DND-41 (cell line): ENCODE measurements around the gene PRAMEF1.

Source experiments
- ATAC-seq: fragments of 200-7000 bp; cut with Tn5 transposase; 3 replicates; pipeline ENCODE4 v1.9.1; 2021; ENCODE audit warnings: low read depth; ENCODE audit not compliant: insufficient read depth
- DNase-seq: peaks from one replicate; pipeline ENCODE4 v3.0.0-alpha.2; 2020
- H2AFZ ChIP-seq: 2 replicates; pipeline ENCODE4 v1.6.0; 2012; ENCODE audit warnings: low read depth, low read length
- H3K27ac ChIP-seq: 2 replicates; pipeline ENCODE4 v1.5.1; 2012; ENCODE audit warnings: low read length, inconsistent platforms
- H3K27me3 ChIP-seq: fragments of 200-600 bp; sonication (generic); 2 replicates; pipeline ENCODE4 v1.6.0; 2012; ENCODE audit warnings: low read length, mild to moderate bottlenecking, inconsistent platforms; ENCODE audit not compliant: insufficient read depth, poor library complexity
- H3K36me3 ChIP-seq: 2 replicates; pipeline ENCODE4 v1.5.1; 2012; ENCODE audit warnings: low read length, inconsistent platforms; ENCODE audit not compliant: insufficient read depth
- H3K4me1 ChIP-seq: 2 replicates; pipeline ENCODE4 v1.5.1; 2012; ENCODE audit warnings: mild to moderate bottlenecking, low read length; ENCODE audit not compliant: insufficient read depth
- H3K4me2 ChIP-seq: 2 replicates; pipeline ENCODE4 v1.6.0; 2012; ENCODE audit warnings: mild to moderate bottlenecking, moderate library complexity, low read length, inconsistent platforms; ENCODE audit not compliant: insufficient read depth
- H3K4me3 ChIP-seq, 2 experiments: fragments of 200-600 bp in 1 of 2; shearing (Covaris generic) in 1 of 2; 2 replicates each; pipeline ENCODE4 v1.5.1; 2012 to 2016; ENCODE audit warnings: inconsistent platforms in 2 of 2, low read length in 2 of 2, mild to moderate bottlenecking in 2 of 2, low read depth in 1 of 2, moderate library complexity in 1 of 2
- H3K79me2 ChIP-seq: 2 replicates; pipeline ENCODE4 v1.6.0; 2012; ENCODE audit warnings: low read length, inconsistent platforms; ENCODE audit not compliant: insufficient read depth
- H3K9ac ChIP-seq: 2 replicates; pipeline ENCODE4 v1.6.0; 2012; ENCODE audit warnings: low read depth, mild to moderate bottlenecking, inconsistent platforms, low read length, moderate library complexity
- H3K9me3 ChIP-seq: 2 replicates; pipeline ENCODE4 v1.5.1; 2012; ENCODE audit warnings: low read length, moderate library complexity, mild to moderate bottlenecking, inconsistent platforms; ENCODE audit not compliant: insufficient read depth, severe bottlenecking
- H4K20me1 ChIP-seq: 2 replicates; pipeline ENCODE4 v1.6.0; 2012; ENCODE audit warnings: low read length; ENCODE audit not compliant: insufficient read depth
- EZH2 ChIP-seq: IDR thresholded peaks from 3 replicates; pipeline ENCODE4 v1.6.1; 2012; ENCODE audit warnings: borderline replicate concordance, low read depth, mild to moderate bottlenecking, moderate library complexity, low read length, inconsistent platforms; ENCODE audit not compliant: severe bottlenecking
- TF ChIP-seq, protein P1 (sequence below): IDR thresholded peaks from 2 replicates; pipeline ENCODE4 v1.5.1; 2012; ENCODE audit warnings: borderline replicate concordance, low read length, moderate library complexity, mild to moderate bottlenecking; ENCODE audit not compliant: poor library complexity, severe bottlenecking; ENCODE audit errors: extremely low read depth

Gene PRAMEF1

DNA sequence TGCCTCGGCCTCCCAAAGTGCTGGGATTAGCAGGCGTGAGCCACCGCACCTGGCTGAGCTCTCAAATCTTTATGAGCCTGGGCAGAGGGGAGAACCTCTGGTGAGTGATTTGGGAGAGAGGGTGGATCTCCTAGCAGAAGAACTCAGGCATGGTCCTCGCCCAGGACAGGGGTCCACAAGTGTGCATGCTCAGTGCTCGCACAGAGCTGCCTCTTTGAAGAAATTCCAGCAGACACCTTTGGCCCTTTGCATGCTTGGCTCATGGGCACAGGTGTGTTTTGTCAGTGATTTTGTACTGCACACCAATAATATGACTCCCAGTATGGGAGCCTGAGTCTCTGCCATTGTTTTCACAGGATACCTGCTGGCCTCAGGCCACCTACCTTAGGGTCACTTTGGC, 29.4 kb upstream of the PRAMEF1 start:
- ATAC-seq (no peak), DNase-seq (no peak)
- Histone ChIP-seq H3K9me3 (no peaks in the 10 kb centered on the region), H3K4me2 (no peak overlapping the region), H4K20me1 (no peaks in the 10 kb centered on the region), H3K4me1 (no peaks in the 10 kb centered on the region), H3K36me3 (no peaks in the 10 kb centered on the region), H3K9ac (no peak overlapping the region), H3K27ac (no peak overlapping the region), H2AFZ (no peak overlapping the region), H3K27me3 (no peaks in the 10 kb centered on the region), H3K79me2 (no peaks in the 10 kb centered on the region), H3K4me3 (no peak overlapping the region)
- no peak for TF ChIP-seq EZH2
- TF ChIP-seq, protein P1, sequence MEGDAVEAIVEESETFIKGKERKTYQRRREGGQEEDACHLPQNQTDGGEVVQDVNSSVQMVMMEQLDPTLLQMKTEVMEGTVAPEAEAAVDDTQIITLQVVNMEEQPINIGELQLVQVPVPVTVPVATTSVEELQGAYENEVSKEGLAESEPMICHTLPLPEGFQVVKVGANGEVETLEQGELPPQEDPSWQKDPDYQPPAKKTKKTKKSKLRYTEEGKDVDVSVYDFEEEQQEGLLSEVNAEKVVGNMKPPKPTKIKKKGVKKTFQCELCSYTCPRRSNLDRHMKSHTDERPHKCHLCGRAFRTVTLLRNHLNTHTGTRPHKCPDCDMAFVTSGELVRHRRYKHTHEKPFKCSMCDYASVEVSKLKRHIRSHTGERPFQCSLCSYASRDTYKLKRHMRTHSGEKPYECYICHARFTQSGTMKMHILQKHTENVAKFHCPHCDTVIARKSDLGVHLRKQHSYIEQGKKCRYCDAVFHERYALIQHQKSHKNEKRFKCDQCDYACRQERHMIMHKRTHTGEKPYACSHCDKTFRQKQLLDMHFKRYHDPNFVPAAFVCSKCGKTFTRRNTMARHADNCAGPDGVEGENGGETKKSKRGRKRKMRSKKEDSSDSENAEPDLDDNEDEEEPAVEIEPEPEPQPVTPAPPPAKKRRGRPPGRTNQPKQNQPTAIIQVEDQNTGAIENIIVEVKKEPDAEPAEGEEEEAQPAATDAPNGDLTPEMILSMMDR = no peak

DNA sequence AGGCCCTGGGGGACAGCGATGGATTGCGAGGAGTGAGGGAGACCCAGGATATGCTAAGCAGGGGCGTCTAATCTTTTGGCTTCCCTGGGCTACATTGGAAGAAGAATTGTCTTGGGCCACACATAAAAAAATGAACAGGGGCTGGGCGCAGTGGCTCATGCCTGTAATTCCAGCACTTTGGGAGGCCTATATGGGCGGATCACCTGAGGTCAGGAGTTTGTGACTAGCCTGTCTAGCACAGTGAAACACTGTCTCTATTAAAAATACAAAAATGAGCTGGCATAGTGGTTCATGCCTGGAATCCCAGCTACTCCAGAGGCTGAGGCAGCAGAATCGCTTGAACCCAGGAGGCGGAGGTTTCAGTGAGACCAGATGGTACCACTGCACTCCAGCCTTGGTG, 28.4 kb upstream of the PRAMEF1 start:
- H3K27ac ChIP-seq = no peak overlapping the region
- no peak for TF ChIP-seq EZH2
- TF ChIP-seq, protein P1 = no peak
- H3K79me2 ChIP-seq = no peaks in the 10 kb centered on the region
- no peaks in the 10 kb centered on the region for H4K20me1 ChIP-seq
- no peak overlapping the region for H3K9ac ChIP-seq
- no peak for DNase-seq
- H3K9me3 ChIP-seq = no peaks in the 10 kb centered on the region
- no peaks in the 10 kb centered on the region for H3K36me3 ChIP-seq
- ATAC-seq = no peak
- H3K27me3 ChIP-seq = no peaks in the 10 kb centered on the region
- H2AFZ ChIP-seq = no peak overlapping the region
- no peaks in the 10 kb centered on the region for H3K4me1 ChIP-seq
- H3K4me3 ChIP-seq = no peak overlapping the region
- H3K4me2 ChIP-seq = no peak overlapping the region

DNA sequence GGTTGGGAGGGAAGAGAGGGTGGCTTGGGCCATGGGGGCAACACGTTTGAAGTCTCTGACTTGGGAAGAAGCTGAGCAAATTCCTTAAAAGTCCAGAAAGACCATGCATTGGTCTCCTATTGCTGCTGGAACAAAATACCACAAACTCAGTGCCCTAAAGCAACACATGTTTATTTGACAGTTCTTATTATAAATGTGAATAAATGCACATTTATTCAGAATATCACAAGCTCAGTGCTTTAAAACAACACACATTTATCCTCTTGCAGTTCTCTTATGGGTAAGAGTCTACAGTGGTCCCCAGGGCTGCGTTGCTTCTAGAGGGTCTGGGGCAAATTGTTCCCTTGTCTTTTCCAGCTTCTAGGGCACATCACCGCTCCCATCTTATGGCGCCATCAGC, 27.7 kb upstream of the PRAMEF1 start:
- Histone ChIP-seq H3K9me3 (no peaks in the 10 kb centered on the region), H3K4me2 (no peak overlapping the region), H3K79me2 (no peaks in the 10 kb centered on the region), H3K9ac (no peak overlapping the region), H3K27ac (no peak overlapping the region), H3K27me3 (no peaks in the 10 kb centered on the region), H3K36me3 (no peaks in the 10 kb centered on the region), H4K20me1 (no peaks in the 10 kb centered on the region), H2AFZ (no peak overlapping the region), H3K4me1 (no peaks in the 10 kb centered on the region), H3K4me3 (no peak overlapping the region)
- TF ChIP-seq, protein P1 = no peak
- TF ChIP-seq EZH2 = no peak
- no peak for ATAC-seq
- no peak for DNase-seq

DNA sequence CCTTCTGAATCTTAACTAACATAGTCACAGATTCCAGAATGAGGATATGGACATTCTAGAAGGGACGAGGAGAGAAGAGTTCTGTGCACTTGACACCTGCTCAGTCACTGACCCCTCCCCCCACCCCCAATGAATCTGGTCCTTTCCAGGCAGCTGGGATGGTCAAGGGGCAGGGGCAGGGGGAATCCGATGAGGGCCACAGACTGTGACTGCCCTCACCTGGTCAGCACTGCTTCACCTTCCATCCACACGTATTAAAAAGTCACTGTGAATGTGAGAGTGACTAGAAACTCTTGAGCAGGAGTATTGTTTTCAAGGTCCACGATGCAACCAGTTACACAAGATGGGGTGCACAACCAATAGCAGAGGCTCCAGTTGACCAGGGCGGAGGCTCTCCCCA, 27.2 kb upstream of the PRAMEF1 start:
- no peaks in the 10 kb centered on the region for H3K79me2 ChIP-seq
- no peaks in the 10 kb centered on the region for H3K9me3 ChIP-seq
- H3K4me2 ChIP-seq = no peak overlapping the region
- H3K27me3 ChIP-seq = no peaks in the 10 kb centered on the region
- H3K4me3 ChIP-seq = no peak overlapping the region
- no peaks in the 10 kb centered on the region for H4K20me1 ChIP-seq
- DNase-seq = no peak
- no peaks in the 10 kb centered on the region for H3K36me3 ChIP-seq
- no peaks in the 10 kb centered on the region for H3K4me1 ChIP-seq
- no peak overlapping the region for H3K27ac ChIP-seq
- no peak overlapping the region for H3K9ac ChIP-seq
- ATAC-seq = no peak
- no peak for TF ChIP-seq EZH2
- TF ChIP-seq, protein P1 = no peak
- H2AFZ ChIP-seq = no peak overlapping the region
